Neuronal stem cell (in vitro differentiated cells): ENCODE measurements around the gene TBX2.

Experiments used
- DNase-seq: peaks from one replicate; pipeline ENCODE4 v3.0.0-alpha.2; 2013; ENCODE audit warnings: low spot score
- H2AFZ ChIP-seq: one replicate; pipeline ENCODE4 v1.6.1; 2013; ENCODE audit warnings: mild to moderate bottlenecking, low read length, inconsistent platforms
- H2AK5ac ChIP-seq: 2 replicates; pipeline ENCODE4 v1.6.1; 2013; ENCODE audit warnings: low read depth, mild to moderate bottlenecking, inconsistent platforms, low read length, moderate library complexity, mixed read lengths
- H2BK120ac ChIP-seq: 2 replicates; pipeline ENCODE4 v1.6.1; 2013; ENCODE audit warnings: low read depth, mild to moderate bottlenecking, inconsistent platforms, low read length, moderate library complexity, mixed read lengths
- H2BK12ac ChIP-seq: one replicate; pipeline ENCODE4 v1.6.1; 2013; ENCODE audit warnings: low read length, inconsistent platforms
- H2BK15ac ChIP-seq: 2 replicates; pipeline ENCODE4 v1.6.1; 2013; ENCODE audit warnings: mild to moderate bottlenecking, low read length, inconsistent platforms, mixed read lengths
- H2BK5ac ChIP-seq: one replicate; pipeline ENCODE4 v1.6.1; 2013; ENCODE audit warnings: inconsistent platforms, mild to moderate bottlenecking, low read length, moderate library complexity
- H3K14ac ChIP-seq: one replicate; pipeline ENCODE4 v1.6.1; 2013; ENCODE audit warnings: low read length, inconsistent platforms
- H3K18ac ChIP-seq: 2 replicates; pipeline ENCODE4 v1.6.1; 2013; ENCODE audit warnings: low read length, inconsistent platforms
- H3K23ac ChIP-seq: 2 replicates; pipeline ENCODE4 v1.6.1; 2013; ENCODE audit warnings: low read depth, mild to moderate bottlenecking, mixed read lengths, low read length, inconsistent platforms; ENCODE audit not compliant: poor library complexity
- H3K27ac ChIP-seq: replicated peaks from 3 replicates; pipeline ENCODE4 v1.5.1; 2013; ENCODE audit warnings: low read length, inconsistent platforms
- H3K27me3 ChIP-seq, 3 experiments: 2 replicates each; pipeline ENCODE4 v1.6.1; 2013; ENCODE audit warnings: low read length in 3 of 3, mild to moderate bottlenecking in 2 of 3, inconsistent platforms in 1 of 3, low read depth in 1 of 3, mixed read lengths in 1 of 3, moderate library complexity in 1 of 3; ENCODE audit not compliant: control insufficient read depth in 3 of 3, insufficient read depth in 3 of 3
- H3K36me3 ChIP-seq, 2 donors: replicated peaks in 1 of 2; 2 replicates each; pipeline ENCODE4 v1.6.1; 2013; ENCODE audit warnings: low read length in 2 of 2; ENCODE audit not compliant: control insufficient read depth in 2 of 2, insufficient read depth in 2 of 2
- H3K4ac ChIP-seq: 2 replicates; pipeline ENCODE4 v1.6.1; 2013; ENCODE audit warnings: inconsistent platforms, mild to moderate bottlenecking, low read length, moderate library complexity
- H3K4me1 ChIP-seq, 2 donors: 1 replicate in 1 of 2; 2 replicates in 1 of 2; pipeline ENCODE4 v1.6.1; 2013; ENCODE audit warnings: low read length in 2 of 2, low read depth in 1 of 2; ENCODE audit not compliant: control insufficient read depth in 2 of 2, insufficient read depth in 1 of 2
- H3K4me2 ChIP-seq: one replicate; pipeline ENCODE4 v1.6.1; 2013; ENCODE audit warnings: mild to moderate bottlenecking, low read length, inconsistent platforms; ENCODE audit not compliant: insufficient read depth, poor library complexity, severe bottlenecking
- H3K4me3 ChIP-seq, 2 donors: 2 replicates each; pipeline ENCODE4 v1.5.1; 2013; ENCODE audit warnings: low read length in 2 of 2, mild to moderate bottlenecking in 2 of 2, inconsistent platforms in 1 of 2, moderate library complexity in 1 of 2
- H3K79me1 ChIP-seq: one replicate; pipeline ENCODE4 v1.6.1; 2013; ENCODE audit warnings: low read depth, mild to moderate bottlenecking, inconsistent platforms, low read length, moderate library complexity
- H3K9ac ChIP-seq: one replicate; pipeline ENCODE4 v1.6.1; 2013; ENCODE audit warnings: mild to moderate bottlenecking, low read depth, low read length, inconsistent platforms; ENCODE audit not compliant: poor library complexity
- H3K9me3 ChIP-seq, 2 donors: replicated peaks in 1 of 2; 2 replicates each; pipeline versions ENCODE3 to v1.6.1; 2013; ENCODE audit warnings: low read length in 2 of 2, mild to moderate bottlenecking in 2 of 2, inconsistent platforms in 1 of 2, low read depth in 1 of 2, mixed read lengths in 1 of 2, moderate library complexity in 1 of 2; ENCODE audit not compliant: control insufficient read depth in 2 of 2, insufficient read depth in 1 of 2
- H4K8ac ChIP-seq: one replicate; pipeline ENCODE4 v1.6.1; 2013; ENCODE audit warnings: low read depth, mild to moderate bottlenecking, inconsistent platforms, low read length, moderate library complexity
- H4K91ac ChIP-seq: one replicate; pipeline ENCODE4 v1.6.1; 2013; ENCODE audit warnings: low read length, low read depth, mild to moderate bottlenecking, inconsistent platforms; ENCODE audit not compliant: poor library complexity
- WGBS, 2 donors: extraction: QIAGEN DNeasy Blood & Tissue Kit; methylation state at CpG; one replicate each; pipeline ENCODE4 v1.1.7; 2013; ENCODE audit warnings: missing lambda C conversion rate in 2 of 2, mixed read lengths in 1 of 2; ENCODE audit not compliant: insufficient read length in 2 of 2, insufficient replicate concordance in 1 of 2; ENCODE audit errors: extremely low coverage in 2 of 2; 5-methylcytosine and 5-hydroxymethylcytosine counted together

TBX2 gene

GRCh38 chr17:61420745-61421398 is 21.2 kb downstream of the TBX2 start:
- Histone ChIP-seq H2AFZ (no peak overlapping the region), H3K9ac (no peak overlapping the region), H4K8ac (no peak overlapping the region), H3K18ac (no peak overlapping the region), H3K4ac (no peak overlapping the region), H2AK5ac (no peak overlapping the region), H3K9me3 (peaks cover 0 to under 1% of the 10 kb centered on the region in 2 donors), H3K79me1 (no peaks in the 10 kb centered on the region), H4K91ac (no peak overlapping the region), H2BK120ac (no peak overlapping the region), H3K4me1 (peaks cover 0 to 7% of the 10 kb centered on the region in 2 donors), H3K4me3 (no peak overlapping the region), H3K4me2 (no peak overlapping the region), H3K27me3 (peaks cover 0 to 30% (median 4%) of the 10 kb centered on the region in 3 experiments), H2BK15ac (no peak overlapping the region), H3K27ac (no peak overlapping the region), H3K14ac (no peak overlapping the region), H2BK12ac (no peak overlapping the region), H3K36me3 (no peaks in the 10 kb centered on the region), H2BK5ac (no peak overlapping the region), H3K23ac (no peak overlapping the region)
- WGBS, 2 donors: no CpG with 5 or more reads among the region's 4 CpGs
- DNase-seq: no peak

GRCh38 chr17:61421460-61421859 is 21.8 kb downstream of the TBX2 start:
- Histone ChIP-seq H2AK5ac (no peak overlapping the region), H3K18ac (no peak overlapping the region), H3K4me2 (no peak overlapping the region), H3K79me1 (no peaks in the 10 kb centered on the region), H3K9ac (no peak overlapping the region), H3K14ac (no peak overlapping the region), H3K4me3 (no peak overlapping the region), H3K4me1 (peaks cover 0 to 4% of the 10 kb centered on the region in 2 donors), H2BK5ac (no peak overlapping the region), H2BK120ac (no peak overlapping the region), H3K36me3 (no peaks in the 10 kb centered on the region), H4K91ac (no peak overlapping the region), H3K9me3 (no peaks in the 10 kb centered on the region), H2BK12ac (no peak overlapping the region), H3K4ac (no peak overlapping the region), H2BK15ac (no peak overlapping the region), H2AFZ (no peak overlapping the region), H3K23ac (no peak overlapping the region), H3K27me3 (peaks cover 0 to 30% (median 0%) of the 10 kb centered on the region in 3 experiments), H3K27ac (no peak overlapping the region), H4K8ac (no peak overlapping the region)
- WGBS, 2 donors: no CpG with 5 or more reads among the region's 4 CpGs
- DNase-seq: no peak

GRCh38 chr17:61422116-61422799 is 22.6 kb downstream of the TBX2 start:
- no CpG with 5 or more reads among the region's 5 CpGs for WGBS, 2 donors
- peaks cover 0 to 30% (median 0%) of the 10 kb centered on the region in 3 experiments for H3K27me3 ChIP-seq
- no peak overlapping the region for H3K14ac ChIP-seq
- no peak overlapping the region for H2BK120ac ChIP-seq
- H4K8ac ChIP-seq: no peak overlapping the region
- no peak overlapping the region for H3K18ac ChIP-seq
- no peaks in the 10 kb centered on the region for H3K36me3 ChIP-seq
- H3K4me1 ChIP-seq: peaks cover 0 to under 1% of the 10 kb centered on the region in 2 donors
- no peak overlapping the region for H2BK15ac ChIP-seq
- no peak overlapping the region for H3K27ac ChIP-seq
- no peak overlapping the region for H3K4me2 ChIP-seq
- H3K23ac ChIP-seq: no peak overlapping the region
- no peak overlapping the region for H4K91ac ChIP-seq
- H3K4ac ChIP-seq: no peak overlapping the region
- H2BK5ac ChIP-seq: no peak overlapping the region
- no peak overlapping the region for H2BK12ac ChIP-seq
- H3K4me3 ChIP-seq: no peak overlapping the region
- no peak overlapping the region for H3K9ac ChIP-seq
- no peaks in the 10 kb centered on the region for H3K9me3 ChIP-seq
- no peak overlapping the region for H2AK5ac ChIP-seq
- no peak overlapping the region for H2AFZ ChIP-seq
- DNase-seq: no peak
- H3K79me1 ChIP-seq: no peaks in the 10 kb centered on the region

GRCh38 chr17:61422869-61423268 is 23.2 kb downstream of the TBX2 start:
- Histone ChIP-seq H3K36me3 (no peaks in the 10 kb centered on the region), H3K9ac (no peak overlapping the region), H3K4me1 (no peaks in the 10 kb centered on the region), H3K79me1 (no peaks in the 10 kb centered on the region), H3K27ac (no peak overlapping the region), H2BK120ac (no peak overlapping the region), H2AFZ (no peak overlapping the region), H3K4ac (no peak overlapping the region), H2BK12ac (no peak overlapping the region), H2BK5ac (no peak overlapping the region), H4K8ac (no peak overlapping the region), H3K4me3 (no peak overlapping the region), H3K27me3 (peaks cover 0 to 35% (median 0%) of the 10 kb centered on the region in 3 experiments), H3K18ac (no peak overlapping the region), H3K14ac (no peak overlapping the region), H2AK5ac (no peak overlapping the region), H2BK15ac (no peak overlapping the region), H4K91ac (no peak overlapping the region), H3K9me3 (no peaks in the 10 kb centered on the region), H3K23ac (no peak overlapping the region), H3K4me2 (no peak overlapping the region)
- no CpG with 5 or more reads among the region's 2 CpGs for WGBS, 2 donors
- no peak for DNase-seq
